ENCODE data around the gene MRPS33.
"Not testable (repeated sequence)": the region's sequence is repeated elsewhere in the genome, so short reads cannot be mapped to it uniquely, and the experiment has no call there.

Gene MRPS33

GRCh38 chr7:141012044-141012685 lies 2.6 kb downstream of the MRPS33 start:
- peak; percentile 54 for DNase-seq (ENCODE audit: low read depth)

GRCh38 chr7:141011443-141011842 lies 3.3 kb downstream of the MRPS33 start:
- no peak for DNase-seq (ENCODE audit: low read depth)

GRCh38 chr7:141003172-141004065 lies 11.3 kb downstream of the MRPS33 start:
- DNase-seq (ENCODE audit: low read depth): no peak

GRCh38 chr7:141001546-141001945 lies 13.2 kb downstream of the MRPS33 start:
- no peak for DNase-seq (ENCODE audit: low read depth)

- DNase-seq (ENCODE audit: low read depth): no peak
Measured at GRCh38 chr7:141001122-141001521, 13.6 kb downstream of the MRPS33 start.

GRCh38 chr7:140998715-140999114 lies 16.0 kb downstream of the MRPS33 start:
- DNase-seq (ENCODE audit: low read depth): no peak

GRCh38 chr7:140992422-140992821 lies 22.3 kb downstream of the MRPS33 start:
- DNase-seq (ENCODE audit: low read depth): no peak

- no peak for DNase-seq (ENCODE audit: low read depth)
Measured at GRCh38 chr7:140990193-140990962, 24.4 kb downstream of the MRPS33 start.

- DNase-seq (ENCODE audit: low read depth): no peak
Measured at GRCh38 chr7:140989068-140989467, 25.7 kb downstream of the MRPS33 start.

- DNase-seq (ENCODE audit: low read depth): no peak
Measured at GRCh38 chr7:140983802-140984201, 30.9 kb downstream of the MRPS33 start.

GRCh38 chr7:140982508-140982907 lies 32.2 kb downstream of the MRPS33 start:
- DNase-seq (ENCODE audit: low read depth): no peak

- DNase-seq (ENCODE audit: low read depth): no peak
Measured at GRCh38 chr7:140981951-140982350, 32.8 kb downstream of the MRPS33 start.

GRCh38 chr7:140977741-140978140 lies 37.0 kb downstream of the MRPS33 start:
- no peak for DNase-seq (ENCODE audit: low read depth)

- no peak for DNase-seq (ENCODE audit: low read depth)
Measured at GRCh38 chr7:140972876-140973829, 41.6 kb downstream of the MRPS33 start.

- DNase-seq (ENCODE audit: low read depth): no peak
Measured at GRCh38 chr7:140972344-140972743, 42.4 kb downstream of the MRPS33 start.

GRCh38 chr7:140967438-140967837 lies 47.3 kb downstream of the MRPS33 start:
- no peak for DNase-seq (ENCODE audit: low read depth)

- no peak for DNase-seq (ENCODE audit: low read depth)
Measured at GRCh38 chr7:140966561-140967233, 48.1 kb downstream of the MRPS33 start.

GRCh38 chr7:140961117-140961516 lies 53.6 kb downstream of the MRPS33 start:
- DNase-seq (ENCODE audit: low read depth): no peak

- not testable (repeated sequence) for DNase-seq (ENCODE audit: low read depth)
Measured at GRCh38 chr7:140956997-140957396, 57.8 kb downstream of the MRPS33 start.

Measured in activated T-helper 1 cell treated with Interleukin-2 at 50 U/mL for 16 hours (primary cell).